Spleen (tissue), 7 donors: ENCODE data around the gene AGMO.

ENCODE experiments used
- POLR2AphosphoS5 ChIP-seq, 3 donors: sonication (generic); formaldehyde crosslinking; IDR thresholded peaks; one replicate each; pipeline ENCODE4 v1.5.1; 2017; ENCODE audit warnings: antibody characterized with exemption in 3 of 3
- TF ChIP-seq, protein P1 (sequence below), 11 experiments: fragments of 200-600 bp in 7 of 11; fragments of 450-650 bp in 4 of 11; sonication (generic) in 4 of 11; IDR thresholded peaks in 8 of 11; conservative IDR thresholded peaks in 3 of 11; 1 replicate in 7 of 11; 2 replicates in 4 of 11; pipeline versions ENCODE4 v1.4.0 to v1.8.0; 2016 to 2021; ENCODE audit warnings: antibody characterized with exemption in 11 of 11, inconsistent platforms in 4 of 11, mild to moderate bottlenecking in 1 of 11
- donor health status: DM: no; HTN: no; CAD: no; lungs with moderate emphysema.
- donor health status: DM: no; HTN: no; CAD: no.
- donor health status: DM: no; HTN: no; CAD: no.

DNA sequence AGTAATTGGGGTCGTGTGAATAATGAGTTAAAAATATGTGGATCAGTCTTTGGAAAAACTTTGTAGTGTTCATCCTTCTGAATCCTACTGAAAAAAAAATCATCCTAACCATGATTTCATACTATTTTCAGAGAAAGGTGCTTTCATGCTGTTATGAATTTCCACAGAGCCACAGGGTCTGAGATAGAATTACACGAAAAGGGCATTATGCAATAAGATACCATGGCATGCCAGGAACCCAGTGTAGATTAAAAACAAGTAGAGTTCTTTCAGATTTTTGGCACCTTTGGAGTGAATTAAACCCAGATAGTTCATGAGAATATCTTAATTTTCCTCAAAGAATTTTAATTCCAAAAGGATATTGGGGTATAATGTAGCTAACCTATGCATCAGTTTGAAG, 47.5 kb upstream of the AGMO start:
- TF ChIP-seq, protein P1, sequence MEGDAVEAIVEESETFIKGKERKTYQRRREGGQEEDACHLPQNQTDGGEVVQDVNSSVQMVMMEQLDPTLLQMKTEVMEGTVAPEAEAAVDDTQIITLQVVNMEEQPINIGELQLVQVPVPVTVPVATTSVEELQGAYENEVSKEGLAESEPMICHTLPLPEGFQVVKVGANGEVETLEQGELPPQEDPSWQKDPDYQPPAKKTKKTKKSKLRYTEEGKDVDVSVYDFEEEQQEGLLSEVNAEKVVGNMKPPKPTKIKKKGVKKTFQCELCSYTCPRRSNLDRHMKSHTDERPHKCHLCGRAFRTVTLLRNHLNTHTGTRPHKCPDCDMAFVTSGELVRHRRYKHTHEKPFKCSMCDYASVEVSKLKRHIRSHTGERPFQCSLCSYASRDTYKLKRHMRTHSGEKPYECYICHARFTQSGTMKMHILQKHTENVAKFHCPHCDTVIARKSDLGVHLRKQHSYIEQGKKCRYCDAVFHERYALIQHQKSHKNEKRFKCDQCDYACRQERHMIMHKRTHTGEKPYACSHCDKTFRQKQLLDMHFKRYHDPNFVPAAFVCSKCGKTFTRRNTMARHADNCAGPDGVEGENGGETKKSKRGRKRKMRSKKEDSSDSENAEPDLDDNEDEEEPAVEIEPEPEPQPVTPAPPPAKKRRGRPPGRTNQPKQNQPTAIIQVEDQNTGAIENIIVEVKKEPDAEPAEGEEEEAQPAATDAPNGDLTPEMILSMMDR (IDR thresholded peaks at IDR 0.05 in 8 of 11, conservative IDR thresholded peaks at IDR 0.05 in 3 of 11), result no peak
- TF ChIP-seq POLR2AphosphoS5 (IDR thresholded peaks at IDR 0.05), result no peak
